ENCODE data around the gene APMAP.

APMAP gene

GRCh38 chr20:25025091-25025861, 32.7 kb upstream of the APMAP start:
- DNase-seq (ENCODE audit: low read depth) = no peak

DNA sequence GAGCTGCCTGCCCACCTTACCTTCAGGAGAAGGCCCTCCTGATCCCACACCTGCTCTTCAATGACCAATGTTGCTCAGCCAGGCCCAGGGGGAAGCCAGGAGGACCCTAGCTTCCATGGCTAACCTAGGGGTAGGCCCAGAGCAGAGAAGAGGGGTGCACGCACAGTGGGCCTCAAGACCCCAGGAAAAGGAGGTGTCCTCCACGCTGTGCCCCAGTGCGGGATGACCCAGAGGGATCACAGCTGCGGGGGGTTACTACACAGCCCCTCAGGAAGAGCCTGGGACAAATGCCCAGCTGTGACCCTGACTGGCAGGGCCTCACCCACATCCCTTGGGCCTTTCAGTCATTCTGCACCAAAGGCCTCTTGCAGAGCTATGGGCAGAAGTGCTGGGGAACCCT, 31.6 kb upstream of the APMAP start:
- DNase-seq (ENCODE audit: low read depth) = no peak

- no peak for DNase-seq (ENCODE audit: low read depth)
Measured at GRCh38 chr20:25023356-25023755, 30.8 kb upstream of the APMAP start.

DNA sequence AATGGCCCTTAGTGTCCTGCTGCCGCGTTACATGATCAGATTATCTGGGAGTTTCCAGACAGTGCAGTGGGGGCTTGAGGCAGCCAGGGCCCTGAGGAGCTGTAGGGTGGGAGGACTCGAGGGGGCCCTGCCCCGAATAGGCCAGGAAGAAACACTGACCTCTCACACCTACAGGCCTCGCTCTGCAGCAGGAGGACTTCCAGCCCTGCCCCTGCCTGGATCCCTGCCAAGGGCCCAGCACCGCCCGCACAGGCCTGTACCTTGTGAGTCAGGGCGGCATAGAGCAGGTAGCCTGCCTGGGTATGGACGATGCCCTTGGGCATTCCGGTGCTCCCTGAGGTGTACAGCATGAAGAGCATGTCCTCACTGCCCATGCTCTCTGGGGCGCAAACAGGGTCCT, 30.1 kb upstream of the APMAP start:
- DNase-seq (ENCODE audit: low read depth) = no peak

- DNase-seq (ENCODE audit: low read depth) = no peak
Measured at GRCh38 chr20:25021336-25021735, 28.8 kb upstream of the APMAP start.

GRCh38 chr20:25020901-25021301, 28.4 kb upstream of the APMAP start:
- no peak for DNase-seq (ENCODE audit: low read depth)

DNA sequence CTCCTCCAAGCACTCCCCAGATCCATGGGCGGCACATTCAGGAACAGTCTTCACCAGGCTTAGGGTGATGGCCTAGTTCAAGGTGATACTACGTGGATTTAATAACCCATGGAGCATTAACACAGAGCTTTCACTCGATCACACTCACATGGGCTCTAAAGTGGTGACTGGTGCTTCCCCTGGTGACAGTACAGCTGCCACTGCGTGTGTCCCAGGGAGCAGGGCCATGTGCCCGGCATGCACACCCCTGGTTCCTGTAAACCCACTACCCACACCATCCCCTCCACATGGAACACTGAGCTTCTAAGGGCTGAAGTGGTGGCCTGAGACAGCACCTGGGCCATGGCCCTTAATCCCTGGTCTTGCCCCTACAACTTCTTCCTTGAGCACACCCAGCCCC, 27.8 kb upstream of the APMAP start:
- no peak for DNase-seq (ENCODE audit: low read depth)

- no peak for DNase-seq (ENCODE audit: low read depth)
Measured at GRCh38 chr20:25019381-25020155, 27.0 kb upstream of the APMAP start.

- DNase-seq (ENCODE audit: low read depth) = no peak
Measured at GRCh38 chr20:25018841-25019240, 26.3 kb upstream of the APMAP start.

- DNase-seq (ENCODE audit: low read depth) = no peak
Measured at GRCh38 chr20:25018425-25018824, 25.9 kb upstream of the APMAP start.

DNA sequence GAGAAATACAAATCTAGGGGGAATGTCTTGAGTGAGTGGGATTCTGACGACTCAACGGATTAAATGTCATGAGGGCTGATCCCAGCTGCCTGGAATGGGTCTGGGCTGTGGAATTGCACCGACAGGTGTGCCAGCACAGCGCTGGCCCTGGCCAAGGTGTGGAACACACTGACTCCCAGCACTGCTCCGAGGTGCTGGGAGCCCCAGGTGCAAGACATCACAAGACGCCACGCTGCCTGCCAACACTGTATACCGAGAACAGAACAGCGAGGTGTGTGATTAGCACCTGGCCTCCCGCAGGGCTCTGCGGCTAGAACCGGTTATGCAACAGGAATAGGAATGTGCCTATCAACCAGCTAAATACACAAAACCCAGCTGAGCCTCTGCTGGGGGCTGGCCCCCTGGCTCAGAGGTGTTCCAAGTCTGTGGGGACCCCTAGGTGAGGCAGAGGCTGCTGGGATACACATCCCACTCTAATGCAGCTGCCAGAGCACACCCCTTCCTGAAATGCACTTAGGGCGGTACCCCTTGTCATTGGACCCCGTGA, 24.8 kb upstream of the APMAP start:
- no peak for DNase-seq (ENCODE audit: low read depth)

DNA sequence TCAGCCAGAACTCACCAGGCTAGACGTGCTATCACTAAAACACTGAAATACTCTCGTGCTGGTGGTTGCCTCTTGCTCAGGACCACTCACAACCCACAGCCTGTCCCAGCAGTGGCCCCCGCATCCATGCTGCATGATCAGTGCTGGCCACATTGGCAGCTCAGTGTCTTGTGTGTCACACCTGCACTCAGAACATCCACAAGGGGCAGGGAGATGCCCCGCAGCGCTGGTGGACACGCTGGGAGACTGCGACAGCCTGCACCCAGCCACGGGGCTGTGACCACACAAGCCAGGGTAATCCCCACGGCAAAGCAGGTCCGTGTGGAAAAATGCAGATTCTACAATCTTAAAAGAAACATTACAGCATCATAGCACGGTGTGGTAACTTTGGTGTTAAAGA, 23.9 kb upstream of the APMAP start:
- DNase-seq (ENCODE audit: low read depth) = no peak

- no peak for DNase-seq (ENCODE audit: low read depth)
Measured at GRCh38 chr20:25015986-25016385, 23.4 kb upstream of the APMAP start.

DNA sequence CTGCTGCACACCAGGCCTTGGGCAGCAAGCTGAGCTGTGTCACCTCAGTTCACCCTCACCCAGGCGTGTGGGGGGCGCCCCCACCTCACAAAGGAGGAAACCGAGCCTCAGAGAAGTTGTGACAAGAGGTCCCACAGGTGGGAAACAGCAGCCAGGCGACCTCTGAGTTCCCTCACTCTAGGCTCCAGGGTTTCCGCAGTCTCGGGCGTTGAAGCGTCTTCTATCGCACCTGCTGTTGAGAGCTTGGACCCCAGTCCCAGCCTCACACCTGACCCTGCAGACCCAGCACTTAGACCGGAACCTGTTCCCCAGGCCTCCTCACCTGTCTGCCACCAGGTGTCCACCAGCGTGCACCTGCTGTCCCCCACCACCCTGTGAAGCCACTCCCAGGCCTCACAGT, 22.3 kb upstream of the APMAP start:
- no peak for DNase-seq (ENCODE audit: low read depth)

DNA sequence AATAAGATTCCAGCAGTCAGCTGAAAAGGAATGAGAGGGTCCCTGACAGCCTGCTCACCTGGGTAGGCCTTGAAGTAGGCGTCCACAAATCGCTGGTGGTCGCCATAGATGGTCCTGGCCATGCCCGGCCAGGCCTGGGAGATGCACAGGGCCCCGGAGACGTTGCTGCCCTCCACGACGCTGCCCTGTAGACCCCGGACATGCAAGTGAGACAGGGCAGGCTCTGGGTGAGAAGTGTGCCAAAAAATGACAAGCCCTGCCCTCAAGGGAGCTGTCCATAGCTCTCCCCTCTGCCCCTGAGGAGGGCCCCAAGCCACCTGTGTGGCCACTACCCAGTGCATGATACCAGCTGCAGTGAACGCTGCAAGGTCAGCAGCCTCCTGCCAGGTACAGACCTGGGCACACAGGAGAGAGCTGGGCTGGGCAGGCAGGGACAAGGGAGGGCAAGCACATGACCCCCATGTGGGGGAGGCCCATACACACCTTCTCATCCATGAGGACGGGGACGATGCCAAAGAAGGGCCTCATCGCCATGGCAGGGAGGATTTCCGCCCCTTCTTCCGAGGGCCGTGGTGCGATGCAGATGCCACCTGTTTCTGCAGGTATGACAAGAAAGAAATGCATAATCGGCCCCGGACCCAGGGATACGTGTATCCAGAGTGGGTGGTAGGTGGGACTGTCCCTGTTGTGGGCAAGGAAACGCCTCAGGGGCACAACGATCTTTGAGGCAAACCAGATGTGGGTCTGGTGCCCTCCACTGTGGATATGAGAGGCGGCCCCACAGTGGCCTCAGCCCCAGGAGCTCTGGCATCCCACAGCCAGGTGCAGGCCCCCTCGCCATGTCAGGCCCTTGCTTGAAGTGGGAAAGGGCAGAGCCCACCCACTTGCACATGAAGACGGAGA, 21.2 kb upstream of the APMAP start:
- DNase-seq (ENCODE audit: low read depth) = no peak

GRCh38 chr20:25012616-25013189, 20.2 kb upstream of the APMAP start:
- no peak for DNase-seq (ENCODE audit: low read depth)

DNA sequence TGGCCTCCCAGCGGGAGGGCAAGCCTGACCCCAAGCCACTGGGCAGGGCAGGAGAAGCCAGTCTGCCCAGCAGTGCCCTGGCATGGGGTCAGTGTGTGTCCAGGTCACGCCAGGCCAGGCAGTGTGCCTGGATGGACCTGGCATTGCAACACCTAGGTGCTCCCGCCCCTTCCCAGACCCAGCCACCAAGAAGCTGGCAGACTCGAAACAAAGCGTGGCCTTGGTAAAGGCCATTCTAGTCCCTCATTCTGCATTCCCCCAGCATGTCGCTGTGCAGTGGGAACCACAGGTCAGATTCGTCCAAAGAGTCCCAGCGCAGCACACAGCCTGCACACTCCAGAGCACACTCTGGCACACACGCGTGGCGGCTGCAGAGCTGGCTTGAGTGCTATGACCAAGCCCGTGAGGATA, 19.3 kb upstream of the APMAP start:
- no peak for DNase-seq (ENCODE audit: low read depth)

DNA sequence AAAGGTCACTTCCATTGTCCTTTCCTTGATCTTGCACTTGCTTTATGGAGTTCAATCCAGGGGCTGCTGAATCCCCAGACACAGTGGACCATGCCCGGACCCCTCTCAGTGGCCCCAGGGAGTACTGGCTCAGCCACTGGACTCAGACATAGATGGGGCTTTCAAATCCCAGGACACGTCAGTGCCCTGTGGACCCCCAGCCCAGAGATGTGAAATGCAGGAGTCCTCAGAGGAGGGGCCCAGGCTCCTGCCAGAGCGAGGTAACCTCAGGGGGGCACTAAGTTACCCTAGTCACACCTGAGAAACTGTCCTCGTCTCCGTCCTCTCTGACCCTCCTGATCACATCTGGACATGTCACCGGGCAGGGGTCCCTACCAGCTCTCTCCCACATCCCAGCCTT, 18.7 kb upstream of the APMAP start:
- DNase-seq (ENCODE audit: low read depth) = no peak

DNA sequence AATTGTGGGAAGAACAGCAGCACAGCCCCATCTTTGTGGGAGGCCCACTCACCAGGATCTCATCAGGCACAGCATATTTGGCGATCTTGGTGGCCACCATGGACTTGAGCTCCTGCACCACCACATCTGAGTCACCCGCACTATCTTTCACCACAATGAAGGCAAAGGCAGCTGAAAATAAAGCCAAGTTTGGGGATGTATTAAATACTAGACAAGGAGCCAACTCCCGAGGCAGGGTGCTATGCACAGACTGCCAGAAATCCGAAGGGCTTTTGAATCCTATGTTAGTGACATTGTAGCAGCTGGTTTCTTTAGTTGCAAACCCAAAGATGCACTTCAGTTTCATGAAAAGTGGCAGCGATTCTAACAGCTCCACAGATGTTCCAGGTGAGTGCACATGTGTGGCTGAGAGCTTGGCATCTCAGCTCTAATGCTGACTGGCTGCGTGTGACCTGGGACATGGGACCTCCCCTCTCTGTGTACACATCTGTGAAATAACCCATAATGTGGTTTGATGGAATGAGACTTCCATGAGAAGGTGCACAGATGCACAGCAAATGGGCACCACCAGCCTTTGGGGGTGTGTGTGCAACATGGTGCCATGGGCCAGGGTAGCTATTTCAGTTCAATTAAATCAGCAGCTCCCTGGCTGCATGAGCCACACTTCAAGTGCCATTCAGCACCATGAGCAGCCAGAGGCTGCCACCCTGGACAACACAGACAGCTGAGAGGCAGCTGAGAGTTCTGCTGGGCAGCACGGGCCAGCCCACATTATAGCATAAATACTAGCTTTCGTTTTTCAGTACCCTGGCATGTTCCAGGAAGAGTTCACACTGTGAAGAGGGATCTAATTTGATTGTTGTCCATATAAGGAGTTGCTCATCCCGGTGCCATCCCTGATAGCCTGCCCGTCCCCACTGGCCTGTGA, 16.9 kb upstream of the APMAP start:
- no peak for DNase-seq (ENCODE audit: low read depth)

DNA sequence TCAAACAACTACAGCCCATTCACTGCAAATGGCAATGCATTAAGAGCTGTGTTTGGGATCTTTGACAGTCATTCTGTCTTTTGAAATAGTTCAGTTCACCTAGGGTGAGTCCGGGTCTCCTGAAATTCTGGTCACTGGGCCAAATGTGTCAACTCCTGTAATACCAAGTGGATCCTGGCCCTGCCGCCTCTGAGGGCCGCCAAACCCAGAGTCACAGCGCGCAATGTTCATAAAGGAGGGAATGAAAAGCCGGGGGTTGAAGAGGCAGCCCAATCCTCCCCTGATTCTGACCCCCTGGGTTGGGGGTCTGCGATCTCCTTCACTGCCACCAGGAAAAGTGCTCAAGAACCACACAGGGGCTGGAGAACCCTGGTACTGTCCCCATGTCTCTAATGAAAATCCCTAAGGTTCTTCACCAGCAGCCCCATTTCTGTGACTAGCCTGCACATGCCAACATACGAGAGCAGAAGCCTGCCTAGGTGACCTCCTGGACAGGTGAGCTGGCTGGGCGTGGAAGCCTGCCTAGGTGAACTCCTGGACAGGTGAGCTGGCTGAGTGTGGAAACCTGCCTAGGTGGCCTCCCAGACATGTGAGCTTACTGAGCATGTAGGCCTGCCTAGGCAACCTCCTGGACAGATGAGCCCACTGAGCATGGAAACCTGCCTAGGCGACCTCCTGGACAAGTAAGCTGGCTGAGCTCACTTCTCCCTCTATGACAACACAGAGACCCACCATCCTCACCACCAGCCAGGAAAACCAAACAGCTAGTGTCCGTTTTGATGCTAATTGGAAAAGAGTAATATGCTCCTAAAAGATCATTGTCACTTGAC, 16.1 kb upstream of the APMAP start:
- no peak for DNase-seq (ENCODE audit: low read depth)

All from stimulated activated CD4-positive, alpha-beta T cell treated with anti-CD3 and anti-CD28 coated beads, Interleukin-2, amount 100 ng/mL, for 4 hours (primary cell).